Activated naive CD4-positive, alpha-beta T cell treated with anti-CD3 and anti-CD28 coated beads, Interleukin-2, amount 50 U/mL, for 24 hours (primary cell): ENCODE data around the gene CXXC5.

ENCODE experiments used
- H3K27ac Mint-ChIP-seq: one replicate; pipeline ENCODE4 v1.8.0; 2021; ENCODE audit warnings: mild to moderate bottlenecking, mixed read lengths
- H3K27me3 Mint-ChIP-seq: one replicate; pipeline ENCODE4 v1.8.0; 2021; ENCODE audit warnings: mixed read lengths
- H3K36me3 Mint-ChIP-seq: one replicate; pipeline ENCODE4 v1.8.0; 2021; ENCODE audit warnings: mixed read lengths
- H3K4me1 Mint-ChIP-seq: one replicate; pipeline ENCODE4 v1.8.0; 2021; ENCODE audit warnings: mixed read lengths
- H3K4me3 Mint-ChIP-seq: one replicate; pipeline ENCODE4 v1.8.0; 2021; ENCODE audit warnings: mild to moderate bottlenecking, mixed read lengths
- H3K9me3 Mint-ChIP-seq: one replicate; pipeline ENCODE4 v1.8.0; 2021; ENCODE audit warnings: mixed read lengths

CXXC5 gene

GRCh38 chr5:139635606-139636206 lies 12.4 kb upstream of the CXXC5 start:
- H3K27ac Mint-ChIP-seq: peak overlapping the region; percentile 84
- H3K4me3 Mint-ChIP-seq: peak overlapping the region; percentile 68
- H3K9me3 Mint-ChIP-seq: no peaks in the 10 kb centered on the region
- H3K4me1 Mint-ChIP-seq: peaks cover 46% of the 10 kb centered on the region
- H3K36me3 Mint-ChIP-seq: peaks cover 2% of the 10 kb centered on the region
- no peaks in the 10 kb centered on the region for H3K27me3 Mint-ChIP-seq

GRCh38 chr5:139636207-139636792 lies 11.8 kb upstream of the CXXC5 start:
- Mint-ChIP-seq H3K27ac (peak overlapping the region; percentile 84), H3K4me3 (peak overlapping the region; percentile 68), H3K4me1 (peaks cover 46% of the 10 kb centered on the region), H3K9me3 (no peaks in the 10 kb centered on the region), H3K27me3 (no peaks in the 10 kb centered on the region), H3K36me3 (peaks cover 2% of the 10 kb centered on the region)

- Mint-ChIP-seq H3K27me3 (no peaks in the 10 kb centered on the region), H3K27ac (peak overlapping the region; percentile 64), H3K36me3 (no peaks in the 10 kb centered on the region), H3K9me3 (no peaks in the 10 kb centered on the region), H3K4me3 (peak overlapping the region; percentile 68), H3K4me1 (peaks cover 46% of the 10 kb centered on the region)
Measured at GRCh38 chr5:139636975-139637408, 11.2 kb upstream of the CXXC5 start.

GRCh38 chr5:139637438-139638089 lies 10.6 kb upstream of the CXXC5 start:
- H3K36me3 Mint-ChIP-seq: no peaks in the 10 kb centered on the region
- H3K27ac Mint-ChIP-seq: no peak overlapping the region
- H3K27me3 Mint-ChIP-seq: no peaks in the 10 kb centered on the region
- H3K4me3 Mint-ChIP-seq: peak overlapping the region; percentile 68
- peaks cover 46% of the 10 kb centered on the region for H3K4me1 Mint-ChIP-seq
- H3K9me3 Mint-ChIP-seq: no peaks in the 10 kb centered on the region

GRCh38 chr5:139638090-139638735 lies 9.9 kb upstream of the CXXC5 start:
- no peaks in the 10 kb centered on the region for H3K36me3 Mint-ChIP-seq
- peaks cover 44% of the 10 kb centered on the region for H3K4me1 Mint-ChIP-seq
- peak overlapping the region; percentile 59 for H3K4me3 Mint-ChIP-seq
- H3K27ac Mint-ChIP-seq: peak overlapping the region; percentile 55
- no peaks in the 10 kb centered on the region for H3K9me3 Mint-ChIP-seq
- no peaks in the 10 kb centered on the region for H3K27me3 Mint-ChIP-seq

GRCh38 chr5:139638736-139639618 lies 9.2 kb upstream of the CXXC5 start:
- peak overlapping the region; percentile 55 for H3K27ac Mint-ChIP-seq
- H3K27me3 Mint-ChIP-seq: no peaks in the 10 kb centered on the region
- peak overlapping the region; percentile 20 for H3K4me3 Mint-ChIP-seq
- no peaks in the 10 kb centered on the region for H3K9me3 Mint-ChIP-seq
- H3K4me1 Mint-ChIP-seq: peaks cover 38% of the 10 kb centered on the region
- no peaks in the 10 kb centered on the region for H3K36me3 Mint-ChIP-seq

- Mint-ChIP-seq H3K9me3 (no peaks in the 10 kb centered on the region), H3K4me3 (no peak overlapping the region), H3K4me1 (peaks cover 35% of the 10 kb centered on the region)
Measured at GRCh38 chr5:139639619-139640380, 8.3 kb upstream of the CXXC5 start.

GRCh38 chr5:139640421-139641115 lies 7.6 kb upstream of the CXXC5 start:
- Mint-ChIP-seq H3K36me3 (no peaks in the 10 kb centered on the region), H3K4me3 (no peak overlapping the region), H3K9me3 (no peaks in the 10 kb centered on the region), H3K27me3 (no peaks in the 10 kb centered on the region), H3K27ac (no peak overlapping the region), H3K4me1 (peaks cover 27% of the 10 kb centered on the region)

More at GRCh38 chr5:139639619-139640380, 8.3 kb upstream of the CXXC5 start:
- Mint-ChIP-seq H3K27ac (no peak overlapping the region), H3K27me3 (no peaks in the 10 kb centered on the region), H3K36me3 (no peaks in the 10 kb centered on the region)

- Mint-ChIP-seq H3K4me1 (peaks cover 20% of the 10 kb centered on the region), H3K27me3 (no peaks in the 10 kb centered on the region), H3K27ac (no peak overlapping the region), H3K4me3 (no peak overlapping the region), H3K36me3 (no peaks in the 10 kb centered on the region), H3K9me3 (no peaks in the 10 kb centered on the region)
Measured at GRCh38 chr5:139641116-139642080, 6.8 kb upstream of the CXXC5 start.

GRCh38 chr5:139642213-139642612 lies 5.9 kb upstream of the CXXC5 start:
- peaks cover 18% of the 10 kb centered on the region for H3K4me1 Mint-ChIP-seq
- H3K27ac Mint-ChIP-seq: no peak overlapping the region
- no peaks in the 10 kb centered on the region for H3K36me3 Mint-ChIP-seq
- H3K9me3 Mint-ChIP-seq: no peaks in the 10 kb centered on the region
- H3K4me3 Mint-ChIP-seq: no peak overlapping the region
- peaks cover 4% of the 10 kb centered on the region for H3K27me3 Mint-ChIP-seq

GRCh38 chr5:139642891-139643871 lies 5.0 kb upstream of the CXXC5 start:
- Mint-ChIP-seq H3K36me3 (no peaks in the 10 kb centered on the region), H3K27me3 (peaks cover 7% of the 10 kb centered on the region), H3K9me3 (no peaks in the 10 kb centered on the region), H3K4me1 (peaks cover 20% of the 10 kb centered on the region), H3K4me3 (no peak overlapping the region), H3K27ac (no peak overlapping the region)

- Mint-ChIP-seq H3K9me3 (no peaks in the 10 kb centered on the region), H3K4me3 (no peak overlapping the region), H3K27ac (no peak overlapping the region), H3K4me1 (peaks cover 14% of the 10 kb centered on the region), H3K27me3 (peaks cover 7% of the 10 kb centered on the region), H3K36me3 (no peaks in the 10 kb centered on the region)
Measured at GRCh38 chr5:139644001-139644456, 4.1 kb upstream of the CXXC5 start.
